GM19351 (cell line): ENCODE results near the gene KCNQ1OT1.

Source experiments
- ATAC-seq: cut with Tn5 transposase; IDR thresholded peaks from one replicate; pipeline ENCODE4 v1.9.1; 2021; ENCODE audit warnings: mild to moderate bottlenecking, moderate library complexity; ENCODE audit not compliant: unreplicated experiment

The KCNQ1OT1 gene

DNA sequence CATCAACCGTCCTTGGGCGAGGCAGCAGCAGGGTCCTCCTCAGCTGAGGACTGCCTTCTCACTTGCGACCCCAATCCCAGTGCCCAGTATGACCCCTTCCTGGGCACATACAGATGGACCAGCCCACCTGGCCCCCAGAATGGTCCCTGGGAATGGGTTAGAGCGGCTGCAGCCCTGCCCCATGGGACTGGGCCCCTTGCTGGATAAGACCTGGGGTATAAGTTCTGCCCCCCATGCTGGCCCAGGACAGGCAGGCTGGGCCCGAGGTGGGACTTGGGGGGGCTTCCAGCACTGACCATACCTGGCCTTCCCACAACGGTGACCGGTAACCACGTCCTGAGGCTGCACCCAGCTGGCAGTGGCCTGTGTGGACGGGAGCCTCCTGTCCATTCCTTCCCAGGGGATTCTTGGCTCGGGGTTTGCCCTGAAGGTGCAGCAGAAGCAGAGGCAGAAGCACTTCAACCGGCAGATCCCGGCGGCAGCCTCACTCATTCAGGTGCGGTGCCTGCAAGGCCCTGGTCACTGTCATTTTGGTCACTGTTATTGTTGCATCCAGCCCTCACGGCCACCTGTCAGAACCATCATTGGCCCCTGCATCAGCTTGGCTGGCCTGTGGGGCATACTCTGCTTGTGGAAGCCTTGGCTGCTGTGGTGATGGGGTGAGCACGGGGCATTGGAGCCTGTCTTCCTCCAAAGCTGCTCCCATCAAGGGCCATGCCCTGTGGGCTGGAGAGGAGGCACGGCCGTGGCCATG, 114.8 kb downstream of the KCNQ1OT1 start:
- ATAC-seq: no peak

DNA sequence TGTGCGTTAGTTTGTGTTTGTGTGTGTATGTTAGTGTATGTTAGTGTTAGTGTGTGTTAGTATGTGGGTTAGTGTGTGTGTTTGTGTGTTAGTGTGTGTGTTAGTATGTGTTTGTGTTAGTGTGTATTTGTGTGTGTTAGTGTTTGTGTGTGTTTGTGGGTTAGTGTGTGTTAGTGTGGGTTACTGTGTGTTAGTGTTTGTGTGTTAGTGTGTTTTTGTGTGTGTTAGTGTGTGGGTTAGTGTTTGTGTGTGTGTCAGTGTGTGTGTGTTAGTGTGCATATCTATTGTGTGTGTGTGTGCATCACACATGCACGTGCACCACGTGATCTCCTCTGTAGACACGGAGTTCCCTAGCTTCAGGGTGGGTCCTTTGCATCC, 115.4 kb downstream of the KCNQ1OT1 start:
- ATAC-seq: no peak

DNA sequence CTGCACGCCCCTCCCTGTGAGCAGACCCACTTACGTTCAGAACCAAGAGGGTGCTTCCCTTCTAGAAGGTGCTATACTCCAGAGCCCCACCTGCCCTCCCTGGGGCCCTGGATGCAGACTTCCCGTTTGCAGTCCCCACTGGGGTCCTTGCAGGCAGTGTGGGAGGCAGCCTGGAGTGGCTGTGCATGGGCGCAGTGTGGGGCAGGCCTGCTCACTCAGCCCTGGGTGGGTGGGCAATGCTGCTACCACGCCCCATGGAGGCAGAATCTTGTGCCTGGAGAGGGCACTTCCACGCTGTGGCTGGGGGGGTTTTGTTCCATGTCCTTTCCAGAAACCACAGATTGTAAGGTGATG, 116.2 kb downstream of the KCNQ1OT1 start:
- no peak for ATAC-seq

DNA sequence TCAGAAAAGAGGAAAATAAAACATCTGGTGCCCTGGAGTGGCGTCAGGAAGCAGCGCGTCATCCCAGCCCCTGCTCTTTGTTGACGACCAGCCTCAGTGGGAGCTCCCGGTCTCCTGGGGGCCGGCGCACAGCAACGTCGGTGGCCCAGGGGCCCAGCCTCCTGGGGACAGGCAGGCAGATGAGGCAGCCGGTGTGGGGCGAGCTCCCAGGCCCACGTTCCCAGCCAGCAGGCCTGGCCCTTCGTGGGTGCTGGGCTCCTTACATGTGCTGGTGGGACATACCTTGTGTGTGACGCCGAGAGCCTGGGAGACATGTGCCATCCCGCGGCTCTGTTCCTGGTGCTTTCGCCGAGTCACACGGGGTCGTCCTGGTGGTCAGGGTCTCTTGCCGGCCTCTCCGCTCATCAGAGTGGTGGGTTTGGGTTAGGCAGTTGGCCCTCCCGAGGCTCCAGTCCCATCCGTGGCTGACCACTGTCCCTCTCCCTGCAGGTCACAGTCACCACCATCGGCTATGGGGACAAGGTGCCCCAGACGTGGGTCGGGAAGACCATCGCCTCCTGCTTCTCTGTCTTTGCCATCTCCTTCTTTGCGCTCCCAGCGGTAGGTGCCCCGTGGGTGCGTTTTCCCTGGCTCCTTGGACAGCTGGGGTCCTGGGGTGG, 116.7 kb downstream of the KCNQ1OT1 start:
- no peak for ATAC-seq

DNA sequence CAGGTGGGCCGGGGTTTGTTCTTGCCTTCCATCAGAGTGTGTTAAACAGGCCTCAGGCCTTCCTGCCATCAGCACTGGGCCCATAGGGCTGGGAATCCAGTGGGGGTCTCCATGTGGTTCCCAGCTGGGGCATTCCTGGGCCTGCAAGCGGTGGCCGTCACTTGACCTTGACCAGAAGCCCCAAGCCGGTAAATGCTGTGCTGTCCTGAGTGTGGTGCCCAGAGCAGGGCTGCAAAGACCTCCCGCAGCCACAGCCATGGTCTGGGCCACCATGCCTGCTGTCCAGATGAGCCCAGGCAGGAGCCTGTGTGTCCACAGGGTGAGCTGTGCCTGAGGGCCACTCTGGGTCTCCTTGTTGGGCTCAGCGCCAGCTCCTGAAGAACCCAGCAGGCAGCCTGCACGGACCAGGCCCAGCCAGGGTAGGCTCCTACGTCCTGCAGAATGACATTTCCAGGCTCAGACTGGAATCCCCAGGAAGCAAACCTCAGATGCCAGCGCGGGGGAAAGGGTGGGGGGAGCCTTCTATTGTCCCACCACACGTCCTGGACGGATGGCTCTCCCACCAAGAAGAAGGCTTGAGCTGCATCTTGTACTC, 117.3 kb downstream of the KCNQ1OT1 start:
- ATAC-seq: no peak

DNA sequence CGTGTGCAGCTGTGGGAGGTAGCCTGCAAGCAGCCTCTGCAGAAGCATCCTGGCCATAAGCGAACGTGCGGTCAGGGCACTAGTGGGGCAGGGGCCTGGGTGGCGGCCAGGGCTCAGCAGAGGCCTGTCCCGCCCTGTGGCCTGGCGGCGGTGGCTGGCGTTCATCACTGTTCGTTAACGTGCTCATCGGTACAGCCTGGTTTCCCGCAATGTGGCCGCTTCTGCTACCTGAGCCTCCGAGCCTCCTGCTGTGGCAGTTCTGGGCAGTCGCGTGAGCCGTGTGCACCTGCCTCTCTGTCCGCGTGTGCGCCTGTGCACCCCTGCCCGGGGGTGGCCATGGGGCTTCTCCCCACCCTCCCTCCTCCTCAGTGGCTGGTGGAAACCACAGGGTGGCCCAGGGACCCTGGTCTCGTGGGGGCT, 117.9 kb downstream of the KCNQ1OT1 start:
- ATAC-seq: no peak

GRCh38 chr11:2581151-2581930, 118.5 kb downstream of the KCNQ1OT1 start:
- no peak for ATAC-seq

- no peak for ATAC-seq
Measured at GRCh38 chr11:2580571-2581001, 119.2 kb downstream of the KCNQ1OT1 start.

- ATAC-seq: no peak
Measured at GRCh38 chr11:2580061-2580421, 119.8 kb downstream of the KCNQ1OT1 start.

DNA sequence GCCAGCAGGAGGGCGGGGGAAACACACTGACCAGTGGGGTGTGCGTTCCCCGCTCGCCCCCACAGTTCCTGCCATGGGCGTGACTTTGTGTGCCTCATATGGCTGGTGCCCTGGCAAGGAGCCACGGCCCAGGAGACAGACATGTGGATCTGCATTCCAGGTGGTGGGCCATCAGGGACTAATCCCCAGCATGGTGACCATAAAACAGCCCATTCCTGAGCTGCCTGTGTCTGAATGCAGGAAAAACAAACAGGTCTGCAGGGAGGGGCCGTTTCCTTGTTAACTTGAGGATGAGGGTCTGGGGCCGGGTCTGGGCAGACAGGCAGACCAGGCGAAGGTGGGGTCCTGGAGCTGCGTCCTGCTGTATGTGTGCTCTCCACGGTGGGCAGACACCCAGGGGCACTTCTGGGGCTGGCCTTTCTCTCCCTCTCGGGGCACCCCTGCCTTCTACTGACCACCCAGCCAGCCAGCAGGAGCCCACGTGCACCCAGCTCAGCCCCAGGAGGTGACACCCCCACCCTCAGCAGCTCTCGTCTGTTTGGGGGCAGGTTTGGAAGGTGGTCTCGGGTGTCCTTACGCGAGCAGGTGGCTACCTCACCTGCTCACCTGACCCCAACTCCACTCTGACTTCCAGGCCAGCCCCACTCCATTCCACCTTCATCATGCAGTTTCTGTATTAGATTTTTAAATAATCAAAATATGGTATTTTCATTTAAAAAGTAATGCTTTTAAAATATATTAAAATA, 120.3 kb downstream of the KCNQ1OT1 start:
- ATAC-seq: no peak

DNA sequence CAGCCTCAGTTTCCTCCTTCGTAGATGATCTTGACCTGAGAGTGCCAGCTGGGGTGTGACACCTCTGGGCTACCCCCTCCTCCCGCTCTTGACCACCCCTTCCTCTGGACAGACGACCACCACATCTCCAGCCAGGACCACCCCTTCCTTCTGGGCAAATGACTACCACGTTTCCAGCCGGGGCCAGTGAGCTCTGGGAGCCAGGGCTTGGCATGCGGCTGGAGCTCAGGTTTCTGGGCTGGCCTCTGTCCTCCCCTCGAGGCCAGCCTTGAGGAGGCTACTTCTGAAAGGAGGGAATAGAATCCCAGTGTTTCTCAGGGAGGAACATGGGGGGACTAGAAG, 120.9 kb downstream of the KCNQ1OT1 start:
- no peak for ATAC-seq

DNA sequence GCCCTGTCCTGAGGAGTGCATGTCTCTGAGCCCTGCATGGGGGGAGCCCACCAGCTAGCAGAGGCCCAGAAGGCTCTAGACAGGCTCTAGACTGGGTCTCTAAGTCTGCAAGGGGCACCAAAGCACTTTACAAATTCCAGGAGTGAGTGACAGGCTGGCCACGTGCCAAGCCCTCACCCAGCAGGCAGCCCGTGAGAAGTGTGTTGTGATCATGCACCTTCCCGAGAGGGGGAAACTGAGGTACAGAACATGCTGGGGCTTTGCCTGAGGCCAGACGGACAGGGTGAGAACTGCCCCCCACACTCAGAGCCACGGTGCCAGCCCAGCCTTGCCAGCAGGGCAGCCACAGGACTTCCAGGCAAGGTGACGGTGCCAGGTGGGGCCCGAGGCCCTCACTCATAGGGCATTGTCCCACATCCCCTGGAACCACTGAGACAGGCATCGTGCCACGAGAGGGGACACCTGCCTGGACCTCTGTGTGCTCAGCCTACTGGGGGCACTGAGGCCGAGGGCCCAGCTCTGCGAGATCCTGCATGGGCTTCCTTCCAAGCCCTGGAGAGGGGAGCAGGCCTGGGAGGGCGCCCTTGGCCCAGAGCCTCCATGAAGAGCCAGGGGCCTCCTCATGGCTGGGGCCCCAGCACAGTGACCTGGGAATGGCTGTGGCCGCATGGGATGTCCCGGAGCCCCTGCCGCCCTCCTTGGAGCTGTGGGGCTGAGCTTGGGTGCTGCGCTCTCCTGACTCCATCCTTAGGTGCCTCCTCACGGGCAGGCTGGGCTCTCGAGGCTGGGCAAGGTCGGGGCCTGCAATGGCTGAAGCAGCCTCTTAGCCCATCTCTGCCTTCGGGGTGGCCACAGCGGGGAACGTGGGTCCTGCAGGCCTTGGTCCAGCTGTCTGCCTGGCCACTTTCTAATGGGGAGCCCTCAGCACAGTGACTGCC, 121.5 kb downstream of the KCNQ1OT1 start:
- ATAC-seq: no peak

- no peak for ATAC-seq
Measured at GRCh38 chr11:2577031-2577990, 122.5 kb downstream of the KCNQ1OT1 start.

GRCh38 chr11:2576549-2576948, 123.2 kb downstream of the KCNQ1OT1 start:
- ATAC-seq: no peak

DNA sequence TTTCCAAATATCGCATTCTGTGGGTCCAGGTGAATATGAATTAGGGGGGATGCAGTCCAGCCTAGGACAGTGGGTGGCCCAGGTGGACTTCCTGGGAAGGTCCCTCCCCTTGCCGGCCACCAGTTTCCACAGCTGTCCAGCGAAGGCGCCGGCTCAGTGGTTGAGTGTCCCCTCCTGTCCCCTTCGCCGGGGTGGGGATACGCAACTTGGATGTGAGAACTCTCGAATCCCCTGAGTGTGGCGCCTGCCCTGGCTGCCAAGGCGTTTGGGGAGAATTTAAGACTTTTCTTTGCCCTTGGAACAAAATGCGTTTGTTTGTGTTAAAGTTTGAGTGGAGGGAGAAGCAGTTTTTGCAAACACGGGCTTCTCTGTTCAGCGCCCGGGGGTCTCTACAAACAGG, 123.7 kb downstream of the KCNQ1OT1 start:
- ATAC-seq: no peak

GRCh38 chr11:2575591-2576051, 124.2 kb downstream of the KCNQ1OT1 start:
- no peak for ATAC-seq

DNA sequence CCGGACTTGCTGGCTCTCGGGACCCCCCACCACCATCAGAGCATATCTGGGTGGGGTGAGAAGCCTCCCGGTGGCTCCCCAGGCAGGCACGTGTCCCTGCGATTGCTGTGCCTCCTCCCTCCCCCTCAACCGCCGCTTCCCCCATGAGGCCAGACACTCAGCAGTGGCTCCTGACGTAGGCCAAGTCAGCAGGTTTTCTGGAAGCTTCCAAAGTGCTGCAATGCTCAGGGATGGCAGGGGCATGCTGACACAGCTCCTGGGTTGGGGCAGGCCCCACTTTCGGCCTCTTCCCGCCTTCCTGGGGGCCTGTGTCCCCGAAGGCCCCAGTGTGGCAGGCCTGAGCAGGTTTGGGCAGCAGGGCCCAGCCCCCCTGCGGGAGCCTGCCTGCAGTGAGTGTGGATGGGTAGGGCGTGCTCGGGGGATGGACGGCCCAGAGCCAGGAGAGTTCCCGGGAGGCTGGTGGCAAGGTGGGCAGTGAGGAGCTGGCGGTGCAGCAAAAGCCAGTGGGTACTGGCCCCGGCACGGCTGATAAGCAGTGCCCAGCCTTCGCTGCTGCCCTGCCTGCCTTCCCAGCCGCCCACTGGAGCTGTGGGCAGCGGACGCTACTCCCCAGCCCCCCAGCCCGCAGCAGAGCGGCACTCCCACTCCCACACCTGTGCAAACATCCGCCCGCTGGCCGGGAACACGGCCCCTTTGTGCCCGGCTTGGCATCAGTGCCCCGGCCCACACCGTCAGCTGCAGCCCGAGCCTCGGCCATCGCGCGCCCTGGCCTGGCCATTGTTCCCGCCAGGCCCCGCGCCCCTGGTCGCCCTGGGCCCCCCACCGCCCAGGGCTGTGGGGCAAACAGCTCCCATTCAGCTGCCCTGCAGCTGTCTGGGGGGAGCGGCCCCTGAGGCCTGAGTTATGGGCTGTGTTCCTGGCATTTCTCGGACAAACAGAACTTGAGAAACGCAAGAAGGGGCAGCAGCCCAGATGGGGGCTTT, 125.0 kb downstream of the KCNQ1OT1 start:
- ATAC-seq: no peak
